Stimulated activated CD8-positive, alpha-beta memory T cell treated with anti-CD3 and anti-CD28 coated beads, Interleukin-15, amount 100 ng/mL, for 48 hours (primary cell): Measurements from ENCODE around the gene CDH19.
"Not testable (repeated sequence)": the region's sequence is repeated elsewhere in the genome, so short reads cannot be mapped to it uniquely, and the experiment has no call there.

Experiments used
- DNase-seq, 2 donors: peaks; one replicate each; pipeline ENCODE4 v3.0.0-alpha.2; 2020; ENCODE audit warnings: low read depth in 2 of 2

Gene CDH19

GRCh38 chr18:66566616-66567015 is 37.3 kb downstream of the CDH19 start:
- DNase-seq: no peak

GRCh38 chr18:66564236-66564635 is 39.7 kb downstream of the CDH19 start:
- no peak for DNase-seq

GRCh38 chr18:66562279-66562678 is 41.6 kb downstream of the CDH19 start:
- no peak for DNase-seq

DNA sequence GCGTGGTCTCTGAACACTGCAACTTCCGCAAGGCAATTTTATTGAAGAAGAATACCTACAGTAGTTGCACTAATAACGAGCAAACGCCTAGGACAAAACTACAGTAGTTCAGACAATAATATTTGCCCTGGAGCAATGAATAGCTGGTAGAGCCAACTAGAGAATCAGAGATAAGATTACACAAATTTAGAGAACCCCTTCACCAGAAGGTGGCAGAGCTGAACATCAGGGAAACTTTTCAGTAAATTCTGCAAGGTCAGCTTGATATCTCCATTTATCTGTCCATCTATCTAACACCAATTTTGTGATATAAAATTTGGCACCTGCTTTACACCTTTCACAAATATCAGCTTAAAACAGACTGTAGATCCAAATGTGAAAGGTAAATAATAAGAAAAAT is 43.8 kb downstream of the CDH19 start:
- DNase-seq: no peak

DNA sequence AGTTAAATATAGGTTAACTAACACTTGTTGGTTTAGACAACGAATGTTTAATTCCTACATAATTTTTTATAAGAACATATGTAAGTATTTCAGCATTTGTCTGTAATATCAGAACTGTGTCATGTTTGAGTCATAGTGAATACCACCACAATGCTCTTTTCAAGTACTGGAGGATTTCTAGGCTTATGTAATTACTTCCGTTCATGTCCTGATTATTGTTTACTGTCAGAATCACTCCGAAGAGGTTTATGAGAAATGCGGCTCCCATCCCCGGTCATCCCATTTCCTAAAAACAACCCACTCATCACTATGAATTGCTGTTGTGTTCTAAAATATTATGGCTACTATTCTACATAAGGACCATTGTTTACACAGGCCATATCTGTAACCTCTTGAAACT is 45.1 kb downstream of the CDH19 start:
- DNase-seq: no peak

DNA sequence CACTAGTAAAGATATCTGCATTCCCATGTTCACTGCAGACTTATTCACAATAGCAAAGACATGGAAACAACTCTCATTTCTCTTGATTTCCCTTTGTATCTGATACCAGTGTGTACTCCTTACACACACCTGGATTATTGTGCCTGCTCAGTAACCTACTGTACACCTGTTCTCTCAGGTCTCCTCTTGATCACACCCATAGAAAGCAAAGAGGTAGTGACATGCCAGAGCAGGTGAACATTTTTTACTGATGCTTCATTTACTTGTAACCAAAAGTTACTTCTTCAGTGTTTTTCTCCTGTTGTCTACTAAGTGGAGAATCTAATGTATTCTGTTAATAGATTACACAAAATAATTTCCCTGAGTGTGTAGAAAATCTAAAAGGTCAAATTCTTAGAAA is 46.8 kb downstream of the CDH19 start:
- DNase-seq: no peak

GRCh38 chr18:66555585-66555984 is 48.3 kb downstream of the CDH19 start:
- DNase-seq: no peak

DNA sequence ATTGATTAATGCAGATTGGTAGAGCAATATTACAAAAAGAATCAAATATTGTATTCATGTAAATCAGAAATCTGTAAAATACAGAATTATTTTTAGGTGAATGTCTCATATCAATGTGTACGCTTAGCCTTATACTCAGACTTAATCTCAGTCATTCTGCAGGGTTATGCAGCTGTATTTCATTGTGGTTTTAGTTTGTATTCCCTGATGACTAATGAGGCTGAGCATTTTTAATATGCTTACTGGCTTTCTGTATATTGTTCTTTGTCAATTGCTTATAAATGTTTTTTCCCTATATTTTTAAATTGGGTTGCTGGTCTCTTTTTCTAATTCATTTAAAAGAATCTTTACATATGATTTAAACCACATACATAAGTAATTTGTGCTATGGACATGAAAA is 50.1 kb downstream of the CDH19 start:
- DNase-seq: no peak

DNA sequence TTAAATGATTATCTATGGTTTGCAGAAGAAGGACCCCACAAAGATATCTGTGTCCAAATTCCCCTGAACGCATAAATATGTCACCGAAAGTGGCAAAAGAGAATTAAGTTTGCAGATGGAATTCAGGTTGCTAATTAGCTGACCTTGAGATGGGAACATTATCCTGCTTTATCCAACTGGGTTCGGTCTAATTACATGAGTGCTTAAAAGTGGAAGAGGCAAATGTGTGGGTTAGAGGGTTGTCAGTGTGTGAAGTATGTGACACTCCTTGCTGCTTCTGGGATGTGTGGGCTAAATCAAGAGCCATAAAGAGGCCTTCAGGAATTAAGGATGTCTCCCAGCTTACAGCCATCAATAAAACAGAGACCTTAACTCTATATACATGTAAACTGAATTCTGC is 53.5 kb downstream of the CDH19 start:
- no peak for DNase-seq

DNA sequence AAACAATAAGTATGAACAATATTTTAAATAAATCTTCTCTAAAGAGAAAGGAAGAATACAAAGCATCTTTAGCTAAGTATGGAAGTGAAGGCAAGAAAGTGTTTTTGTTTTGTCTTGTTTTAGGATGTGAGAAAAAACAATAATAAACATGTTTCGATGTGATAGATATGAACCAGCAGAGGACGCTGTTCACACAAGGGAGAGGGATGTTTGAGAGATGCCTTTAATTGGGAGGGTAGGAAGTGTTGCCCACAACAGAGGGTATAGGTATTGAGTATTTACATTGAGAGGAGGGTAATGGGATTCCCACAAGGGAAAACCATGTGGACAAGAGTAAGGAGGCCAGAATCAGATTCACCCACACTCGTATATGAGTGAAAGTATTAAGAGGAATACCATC is 55.1 kb downstream of the CDH19 start:
- no peak for DNase-seq

DNA sequence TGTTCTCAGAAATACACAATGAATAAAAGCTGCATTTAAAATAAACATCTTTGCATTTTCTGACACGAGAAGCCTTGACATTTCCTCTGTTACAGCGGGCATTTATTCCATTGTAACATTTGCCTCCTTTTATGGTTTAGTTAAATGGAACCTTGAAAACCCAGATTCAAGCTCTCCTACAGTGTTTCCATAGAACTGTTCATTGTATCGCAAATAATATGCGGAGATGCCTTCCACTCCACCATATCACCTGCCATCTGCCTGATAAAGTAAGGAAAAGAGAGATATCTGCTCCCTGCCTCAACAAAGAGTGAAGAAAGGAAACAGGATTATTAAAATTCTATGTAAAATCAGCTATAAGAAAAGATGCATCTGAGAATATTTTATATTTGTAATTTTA is 69.8 kb downstream of the CDH19 start:
- no peak for DNase-seq

GRCh38 chr18:66533693-66534092 is 70.2 kb downstream of the CDH19 start:
- DNase-seq: no peak

- DNase-seq: no peak
Observed at GRCh38 chr18:66523219-66523991, 80.5 kb downstream of the CDH19 start.

DNA sequence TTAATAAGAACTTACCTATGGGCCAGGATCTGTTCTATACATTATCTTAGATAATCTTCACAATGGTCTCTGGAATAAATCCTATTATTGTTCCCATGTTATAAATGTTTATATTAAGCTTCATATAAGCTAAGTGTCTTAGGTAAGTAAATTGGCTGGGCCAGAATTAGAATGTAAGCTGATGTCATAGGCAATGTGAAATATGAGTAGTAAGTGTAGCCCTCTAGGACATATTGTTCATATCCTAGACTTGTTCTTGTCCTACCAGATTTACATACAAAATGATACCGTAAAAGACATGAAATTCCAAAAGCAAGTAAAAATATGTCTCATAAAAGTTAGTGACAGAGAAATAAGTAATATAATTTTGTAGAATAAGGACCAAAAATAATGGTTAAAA is 89.9 kb downstream of the CDH19 start:
- DNase-seq: no peak

DNA sequence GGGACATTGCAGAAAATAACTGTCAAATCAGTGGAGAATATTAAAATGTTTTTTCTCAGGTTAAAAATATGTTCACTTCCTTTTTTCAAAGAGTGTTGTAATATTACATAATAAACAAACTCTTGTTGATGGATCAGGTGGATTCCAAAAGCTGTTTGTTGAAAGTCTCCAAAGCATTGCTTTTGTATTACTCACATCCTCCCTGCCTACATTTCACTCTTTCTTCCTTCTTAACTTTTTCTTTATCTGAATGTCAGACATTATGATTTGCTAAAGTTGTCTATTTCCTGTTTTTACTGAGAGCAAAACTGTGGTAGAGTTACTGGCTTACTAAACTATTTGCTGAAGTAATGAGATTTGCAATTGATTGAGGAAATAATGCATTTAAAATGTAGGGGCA is 92.1 kb downstream of the CDH19 start:
- no peak for DNase-seq

DNA sequence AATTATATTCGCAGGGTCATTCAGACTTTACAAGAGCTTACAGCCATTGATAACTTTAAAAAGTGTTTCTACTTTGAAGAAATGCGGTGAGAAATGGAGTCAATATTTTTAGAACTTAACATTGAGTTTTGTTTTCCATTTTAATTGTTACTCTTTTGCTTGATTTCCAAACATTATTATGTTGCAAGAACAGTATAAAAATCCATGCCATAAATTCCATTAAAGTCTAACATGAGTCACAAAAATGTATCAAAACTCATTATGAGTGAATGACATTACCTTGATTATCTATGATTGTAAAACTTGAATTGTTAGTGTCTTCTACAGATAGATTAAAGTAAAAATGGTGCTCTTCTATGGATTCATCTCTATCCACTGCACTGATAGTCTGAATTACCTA is 92.6 kb downstream of the CDH19 start:
- DNase-seq: no peak

GRCh38 chr18:66510357-66511045 is 93.4 kb downstream of the CDH19 start:
- DNase-seq: no peak

DNA sequence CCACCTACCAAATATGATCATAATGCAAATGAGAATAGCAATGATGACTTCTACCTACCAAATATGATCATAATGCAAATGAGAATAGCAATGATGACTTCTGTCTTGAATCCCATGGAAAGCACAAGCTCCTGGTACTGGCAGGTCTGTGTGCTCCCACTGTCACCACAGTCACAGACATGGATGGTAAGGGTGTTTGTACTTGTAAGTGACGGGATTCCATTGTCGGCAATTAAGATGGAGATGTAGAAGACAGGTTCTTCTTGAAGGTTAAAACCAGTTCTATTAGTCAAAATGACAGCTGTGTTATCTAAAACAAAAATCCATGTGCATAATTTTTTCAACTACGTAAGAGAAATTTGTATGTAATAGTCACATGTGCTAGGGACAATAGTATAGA is 95.0 kb downstream of the CDH19 start:
- no peak for DNase-seq

DNA sequence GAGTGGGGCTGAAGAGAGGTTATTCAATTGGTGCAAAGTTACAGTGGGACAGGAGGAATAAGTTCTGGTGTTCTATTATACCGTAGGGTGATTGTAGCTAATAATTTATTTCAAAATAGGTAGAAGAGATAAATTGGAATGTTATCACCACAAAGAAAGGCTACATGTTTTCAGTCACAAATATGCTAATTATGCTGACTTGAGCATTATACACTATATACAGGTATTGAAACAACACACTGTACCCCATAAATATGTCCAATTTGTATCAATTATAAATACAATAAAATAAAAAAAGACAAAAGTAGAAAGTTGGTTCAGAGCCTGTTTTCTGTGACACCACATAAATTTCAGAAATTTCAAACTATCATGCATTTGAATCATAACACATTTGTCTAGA is 97.7 kb downstream of the CDH19 start:
- no peak for DNase-seq

DNA sequence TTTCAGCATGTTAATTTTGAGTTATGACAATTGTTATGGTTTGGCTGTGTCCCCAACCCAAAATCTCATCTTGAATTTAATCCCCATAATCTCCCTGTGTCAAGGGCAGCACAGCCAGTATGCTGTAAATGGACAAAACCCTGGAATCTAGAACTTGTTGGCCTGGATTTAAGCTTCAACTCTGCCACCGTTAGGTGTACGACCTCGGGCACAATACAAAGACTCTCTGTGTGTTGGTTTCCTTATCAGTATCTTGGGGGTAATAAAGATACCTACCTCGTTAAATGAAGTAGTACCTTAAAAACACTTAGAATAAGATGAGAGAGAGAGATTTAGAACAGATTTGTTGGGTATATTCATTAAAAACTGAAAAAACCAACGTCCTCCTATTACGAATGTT is 106.5 kb downstream of the CDH19 start:
- DNase-seq: no peak

GRCh38 chr18:66495844-66496243 is 108.0 kb downstream of the CDH19 start:
- no peak for DNase-seq

DNA sequence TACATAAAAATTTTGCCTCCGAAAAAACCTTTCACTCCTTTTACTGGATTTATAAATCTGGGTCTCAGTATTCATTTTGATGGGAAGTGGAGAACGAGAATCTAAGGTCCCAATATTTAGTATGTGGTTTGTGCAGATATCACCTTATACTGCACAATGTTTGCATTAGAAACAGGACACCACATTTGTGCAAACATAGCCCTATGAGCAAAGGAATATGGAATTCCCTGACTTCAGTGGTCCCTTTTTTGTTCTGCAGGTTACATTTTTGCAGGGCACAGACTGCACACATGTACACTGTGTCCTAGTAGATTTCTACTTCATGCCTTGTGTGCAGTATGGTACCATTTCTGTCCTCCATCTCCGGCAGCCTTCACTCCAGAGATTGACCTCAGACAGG is 130.0 kb downstream of the CDH19 start:
- no peak for DNase-seq

GRCh38 chr18:66466184-66466583 is 137.7 kb downstream of the CDH19 start:
- DNase-seq: not testable (repeated sequence)

GRCh38 chr18:66461344-66461743 is 142.5 kb downstream of the CDH19 start:
- DNase-seq: no peak
